HG02763 (cell line): ENCODE results near the gene ZNF708.
"Not testable (repeated sequence)": the region's sequence is repeated elsewhere in the genome, so short reads cannot be mapped to it uniquely, and the experiment has no call there.

Experiments used
- ATAC-seq: cut with Tn5 transposase; IDR thresholded peaks from one replicate; pipeline ENCODE4 v1.9.1; 2021; ENCODE audit warnings: mild to moderate bottlenecking, moderate library complexity; ENCODE audit not compliant: unreplicated experiment

The ZNF708 gene

DNA sequence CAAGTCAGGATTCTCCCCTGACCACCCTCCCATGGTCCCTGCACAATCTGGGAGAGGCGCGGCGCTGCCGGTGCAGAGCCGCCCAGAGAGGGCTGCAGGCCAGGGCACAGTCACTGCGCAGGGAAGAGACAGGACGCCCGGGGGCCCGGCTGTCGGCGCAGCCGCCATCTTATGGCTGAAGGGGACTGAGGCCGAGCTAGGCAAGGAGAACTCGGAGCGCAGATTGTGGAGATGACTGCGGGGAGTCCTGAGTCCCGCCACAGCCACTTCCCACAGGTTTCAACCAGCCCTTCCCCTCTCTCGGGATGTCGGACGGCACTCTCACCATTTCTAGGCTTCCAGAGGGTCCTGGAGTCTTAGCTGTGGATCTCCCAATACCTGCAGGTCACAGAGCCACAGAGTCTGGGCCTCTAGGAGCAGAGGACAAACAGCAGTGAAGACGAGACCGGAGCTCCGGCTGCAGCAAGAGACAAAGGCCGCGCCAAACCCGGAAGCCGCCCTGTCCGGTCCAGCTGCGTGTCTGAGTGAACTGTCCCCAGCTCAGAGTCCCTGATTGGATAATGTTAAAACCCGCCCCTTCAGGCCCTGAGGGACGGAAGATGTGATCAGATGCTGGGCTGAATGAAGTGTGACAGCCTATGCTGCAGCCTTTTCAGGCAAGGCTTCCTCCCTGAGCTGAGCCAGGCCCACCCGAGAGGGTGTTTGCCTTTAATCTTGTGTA is at the start of gene ZNF708:
TSS of gene ZNF708 (minus strand) at position 526 of the 721 bp plus-strand sequence. CDS start at position 328, 198 bp downstream.
- ATAC-seq: peak; percentile 100

GRCh38 chr19:21362291-21362690 is 33.1 kb upstream of the ZNF708 start:
- ATAC-seq: no peak

GRCh38 chr19:21358768-21359451 is 29.7 kb upstream of the ZNF708 start, which contains the start of gene ZNF738:
TSS of gene ZNF738 (plus strand) at chr19:21359000. CDS start at chr19:21359141, 141 bp downstream.
- peak; percentile 98 for ATAC-seq

DNA sequence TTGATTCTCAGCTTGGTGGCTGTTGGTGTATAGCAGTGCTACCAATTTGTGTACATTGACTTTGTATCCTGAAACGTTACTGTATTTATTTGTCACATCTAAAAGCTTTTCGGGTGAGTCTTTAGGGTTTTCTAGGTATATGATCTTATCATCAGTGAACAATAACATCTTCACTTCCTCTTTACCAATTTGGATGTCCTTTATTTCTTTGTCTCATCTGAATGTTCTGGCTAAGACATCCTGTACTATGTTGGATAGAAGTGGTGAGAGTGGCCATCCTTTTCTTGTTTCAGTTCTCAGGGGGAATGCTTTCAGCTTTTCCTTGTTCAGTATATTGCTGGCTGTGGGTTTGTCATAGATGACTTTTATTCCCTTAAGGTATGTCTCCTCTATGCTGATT is 23.6 kb upstream of the ZNF708 start:
- no peak for ATAC-seq

DNA sequence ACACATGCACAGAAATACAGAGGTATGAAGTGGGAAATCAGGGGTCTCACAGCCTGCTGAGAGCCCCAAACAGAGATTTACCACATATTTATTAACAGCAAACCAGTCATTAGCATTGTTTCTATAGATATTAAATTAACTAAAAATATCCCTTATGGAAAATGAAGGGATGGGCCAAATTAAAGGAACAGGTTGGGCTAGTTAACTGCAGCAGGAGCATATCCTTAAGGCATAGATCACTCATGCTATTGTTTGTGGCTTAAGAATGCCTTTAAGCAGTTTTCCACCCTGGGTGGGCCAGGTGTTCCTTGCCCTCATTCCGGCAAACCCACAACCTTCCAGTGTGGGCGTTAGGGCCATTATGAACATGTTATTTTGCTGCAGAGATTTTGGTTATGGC is 15.6 kb upstream of the ZNF708 start:
- not testable (repeated sequence) for ATAC-seq

- ATAC-seq: no peak
These were observed 6.5 kb upstream of the ZNF708 start for GRCh38 chr19:21335721-21336120.

DNA sequence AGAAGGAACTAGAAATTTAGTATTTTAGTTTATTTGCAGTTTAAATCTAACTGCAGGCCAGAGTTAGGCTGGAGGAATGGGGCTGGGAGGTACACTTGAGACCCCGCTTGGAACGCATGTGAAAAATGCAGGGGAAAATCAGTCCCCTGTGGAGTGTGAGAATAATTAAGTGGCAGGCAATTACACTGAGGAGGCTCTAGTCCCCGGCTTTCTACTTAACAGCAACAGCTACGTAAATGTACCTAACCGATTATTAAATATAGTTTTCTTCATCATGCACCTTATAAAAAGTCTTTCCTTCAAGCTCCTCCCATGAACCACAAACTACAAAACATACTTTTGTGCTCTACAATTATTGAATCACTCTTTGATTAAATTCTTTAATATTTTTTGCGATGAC is 804 bp downstream of the ZNF708 start:
- no peak for ATAC-seq

GRCh38 chr19:21326169-21326568 is 3.0 kb downstream of the ZNF708 start:
- no peak for ATAC-seq

GRCh38 chr19:21323000-21323399 is 6.2 kb downstream of the ZNF708 start:
- no peak for ATAC-seq

DNA sequence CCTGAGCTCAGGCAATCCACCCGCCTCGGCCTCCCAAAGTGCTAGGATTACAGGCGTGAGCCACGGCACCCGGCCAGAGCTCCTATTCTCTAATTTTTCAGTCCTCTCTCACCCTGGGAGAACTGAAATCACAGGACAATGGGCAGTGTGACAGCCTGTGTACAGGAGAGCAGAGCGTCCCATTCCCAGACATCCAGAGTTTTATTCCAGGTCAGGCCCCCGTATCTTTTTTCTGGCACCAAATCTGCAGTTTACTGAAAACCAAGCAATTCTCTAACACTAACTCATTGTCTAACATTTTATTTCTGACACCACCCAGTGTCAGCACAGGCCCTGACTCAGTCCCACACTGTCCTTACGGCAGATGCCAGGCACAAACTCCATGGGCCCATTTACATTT is 6.7 kb downstream of the ZNF708 start:
- no peak for ATAC-seq

- no peak for ATAC-seq
These were observed 7.2 kb downstream of the ZNF708 start for GRCh38 chr19:21321996-21322395.

GRCh38 chr19:21321134-21321533 is 8.1 kb downstream of the ZNF708 start:
- no peak for ATAC-seq

- ATAC-seq: no peak
These were observed 11.4 kb downstream of the ZNF708 start for GRCh38 chr19:21317821-21318220.

DNA sequence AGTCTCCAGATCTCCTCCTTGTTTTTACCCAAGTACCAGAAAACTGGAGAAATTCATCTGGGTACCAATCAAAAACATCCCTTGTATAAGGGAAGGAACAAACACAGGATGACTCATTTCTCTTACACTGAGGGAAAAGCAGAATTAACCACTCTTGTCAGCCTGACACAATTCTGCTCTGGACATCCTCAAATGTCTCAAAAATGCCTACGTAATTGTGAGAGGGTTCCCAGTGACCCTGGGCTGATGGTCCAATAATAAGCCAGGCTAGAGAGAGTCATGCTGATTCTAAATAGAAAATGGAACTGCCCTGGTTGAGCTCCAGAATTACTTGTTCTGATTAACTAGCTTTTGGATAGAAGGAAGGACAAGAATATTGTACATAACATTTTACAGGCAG is 14.5 kb downstream of the ZNF708 start:
- no peak for ATAC-seq

DNA sequence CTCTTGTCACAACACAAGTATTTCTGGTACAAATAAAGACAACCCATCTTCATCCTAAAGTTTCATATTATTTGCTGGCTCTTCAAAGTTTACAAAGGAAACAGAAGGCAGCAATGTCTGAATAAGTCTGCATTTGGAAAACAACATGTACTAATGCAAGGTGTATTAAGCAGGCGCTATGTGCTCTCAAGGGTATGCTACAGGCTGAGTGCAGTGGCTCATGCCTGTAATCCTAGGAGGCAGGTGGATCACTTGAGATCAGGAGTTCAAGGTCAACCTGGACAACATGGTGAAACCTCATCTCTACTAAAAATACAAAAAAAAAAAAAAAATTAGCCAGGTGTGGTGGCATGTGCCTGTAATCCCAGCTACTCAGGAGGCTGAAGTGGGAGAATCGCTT is 16.4 kb downstream of the ZNF708 start:
- ATAC-seq: not testable (repeated sequence)

DNA sequence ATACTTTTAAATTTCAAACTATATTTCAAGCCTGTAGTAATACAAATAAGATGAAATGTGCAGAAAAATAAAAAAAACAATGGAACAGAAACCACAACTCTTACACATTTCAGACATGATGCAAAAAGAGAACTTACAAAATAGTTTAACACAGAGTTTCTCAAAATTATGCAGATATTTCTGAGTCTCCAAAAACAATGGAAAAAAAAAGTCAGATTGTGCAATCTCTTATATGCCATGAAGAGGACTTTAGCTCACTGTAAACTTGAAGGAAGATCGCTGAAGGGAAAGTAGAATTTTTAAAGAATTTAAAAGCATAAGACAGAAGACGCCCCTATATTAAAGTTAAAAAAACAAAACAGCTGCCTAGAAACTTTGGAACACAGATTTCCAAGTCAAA is 20.4 kb downstream of the ZNF708 start:
- no peak for ATAC-seq

DNA sequence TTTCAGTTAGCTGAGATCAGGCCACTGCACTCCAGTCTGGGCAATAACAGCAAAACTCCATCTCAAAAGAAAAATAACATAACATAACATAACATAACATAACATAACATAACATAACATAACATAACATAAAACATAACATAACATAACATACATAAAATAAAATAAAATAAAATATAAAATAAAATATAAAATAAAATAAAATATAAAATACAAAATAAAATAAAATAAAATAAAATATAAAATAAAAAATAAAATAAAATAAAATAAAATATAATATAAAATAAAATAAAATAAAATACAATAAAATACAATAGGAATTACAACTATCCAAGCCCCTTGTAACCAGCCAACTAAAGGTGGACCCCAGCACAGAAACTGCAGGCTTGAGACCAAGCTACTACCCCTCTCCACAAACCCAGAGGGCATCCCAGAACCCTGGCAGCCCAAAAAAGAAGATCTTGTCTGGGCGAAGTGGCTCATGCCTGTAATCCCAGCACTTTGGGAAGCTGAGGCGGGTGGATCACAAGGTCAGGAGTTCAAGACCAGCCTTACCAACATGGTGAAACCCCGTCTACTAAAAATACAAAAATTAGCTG is 22.2 kb downstream of the ZNF708 start:
- ATAC-seq: not testable (repeated sequence)

- not testable (repeated sequence) for ATAC-seq
These were observed 35.4 kb downstream of the ZNF708 start for GRCh38 chr19:21293768-21294167.

DNA sequence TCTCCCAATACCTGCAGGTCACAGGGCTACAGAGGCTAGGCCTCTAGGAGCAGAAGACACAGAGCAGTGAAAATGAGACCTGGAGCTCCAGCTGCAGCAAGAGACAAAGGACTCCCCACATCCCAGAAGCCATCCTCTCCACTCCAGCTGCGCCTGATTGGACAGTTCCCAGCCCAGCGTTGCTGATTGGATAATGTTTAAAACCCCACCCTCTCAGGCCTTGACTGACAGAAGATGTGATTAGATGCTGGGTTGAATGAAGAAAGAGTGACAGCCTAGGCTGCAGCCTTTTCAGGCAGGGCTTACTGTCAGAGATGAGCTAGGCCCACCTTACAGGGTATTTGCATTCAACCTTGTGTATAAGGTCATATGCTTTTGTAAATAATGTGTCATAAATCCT is 59.4 kb downstream of the ZNF708 start:
- ATAC-seq: no peak

- no peak for ATAC-seq
These were observed 64.3 kb downstream of the ZNF708 start for GRCh38 chr19:21264891-21265290.

DNA sequence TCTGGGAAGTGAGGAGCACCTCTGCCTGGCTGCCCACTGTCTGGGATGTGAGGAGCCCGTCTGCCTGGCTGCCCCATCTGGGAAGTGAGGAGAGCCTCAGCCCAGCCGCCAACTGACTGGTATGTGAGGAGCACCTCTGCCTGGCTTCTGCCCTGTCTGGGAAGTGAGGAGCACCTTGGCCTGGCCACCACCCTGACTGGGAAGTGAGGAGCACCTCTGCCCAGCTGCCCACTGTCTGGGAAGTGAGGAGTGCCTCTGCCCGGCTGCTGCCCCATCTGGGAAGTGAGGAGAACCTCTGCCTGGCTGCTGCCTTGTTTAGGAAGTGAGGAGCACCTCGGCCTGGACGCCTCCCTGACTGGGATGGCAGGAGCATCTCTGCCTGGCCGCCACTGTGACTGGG is 64.8 kb downstream of the ZNF708 start:
- no peak for ATAC-seq

DNA sequence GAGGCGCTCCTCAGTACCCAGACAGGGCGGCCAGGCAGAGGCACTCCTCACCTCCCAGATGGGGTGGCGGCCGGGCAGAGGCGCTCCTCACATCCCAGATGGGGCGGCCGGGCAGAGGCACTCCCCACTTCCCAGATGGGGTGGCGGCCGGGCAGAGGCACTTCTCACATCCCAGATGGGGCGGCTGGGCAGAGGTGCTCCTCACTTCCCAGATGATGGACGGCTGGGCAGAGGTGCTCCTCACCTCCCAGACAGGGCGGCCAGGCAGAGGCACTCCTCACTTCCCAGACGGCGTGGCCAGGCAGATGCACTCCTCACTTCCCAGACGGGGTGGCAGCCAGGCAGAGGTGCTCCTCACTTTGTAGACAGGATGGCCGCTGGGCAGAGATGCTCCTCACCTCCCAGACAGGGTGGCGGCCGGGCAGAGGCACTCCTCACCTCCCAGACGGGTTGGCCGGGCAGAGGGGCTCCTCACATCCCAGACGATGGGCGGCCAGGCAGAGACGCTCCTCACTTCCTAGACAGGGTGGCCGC is 68.3 kb downstream of the ZNF708 start:
- ATAC-seq: not testable (repeated sequence)
